H1 (cell line): ENCODE measurements around the gene ASS1. TPM values are rescaled to one million over a fixed set of nuclear protein-coding genes. Genes with fewer than 3 reads are reported as not detected.

Experiments
- TAF1 ChIP-seq: IDR thresholded peaks from 2 replicates; pipeline ENCODE4 v1.6.1; 2011; ENCODE audit warnings: mild to moderate bottlenecking, low read depth, low read length
- polyA plus RNA-seq, 7 experiments: library from polyadenylated mRNA; depleted of rRNA in 3 of 7; stranded (reverse) in 5 of 7; unstranded in 2 of 7; fragments of >200 nt in 5 of 7; fragments of 200-250 nt in 2 of 7; gene quantifications; 1 replicate in 5 of 7; 2 replicates in 1 of 7; 4 replicates in 1 of 7; pipeline versions ENCODE4 v1.2.1 to v1.2.3, GENCODE V29; 2011 to 2013; ENCODE audit warnings: missing spikeins in 2 of 7, mixed read lengths in 2 of 7
- total RNA-seq: library from RNA; stranded (reverse); fragmentation: NEBNext Ultra II Directional; extraction: Animal tissue kit (Norgen Biotek cat#: 25700); gene quantifications from 2 replicates; pipeline ENCODE4 v1.2.1, GENCODE V29; 2021

ASS1 gene
- total and polyA plus RNA-seq, 2 of the 8 experiments (the other 6 are each of a cell fraction or from before 2014, with no cell fraction given), result 108 to 296 TPM

- no peak for TF ChIP-seq TAF1
Observed at GRCh38 chr9:130500340-130501180, 55.8 kb downstream of the ASS1 start (continued).
